OCI-LY1 (cell line): ENCODE results near the gene SLC6A19.

Experiments used
- H2AFZ ChIP-seq: fragments of 200-600 bp; sonication (generic), shearing (Covaris generic); 2 replicates; pipeline ENCODE4 v1.6.0; 2014; ENCODE audit warnings: antibody characterized with exemption, mild to moderate bottlenecking, low read length
- H3F3A ChIP-seq: fragments of 200-600 bp; sonication (generic), shearing (Covaris generic); 2 replicates; pipeline ENCODE4 v1.6.0; 2014; ENCODE audit warnings: mild to moderate bottlenecking, antibody characterized with exemption, low read length, moderate library complexity; ENCODE audit not compliant: insufficient read depth
- H3K27ac ChIP-seq: fragments of 200-600 bp; sonication (generic); 2 replicates; pipeline ENCODE4 v1.5.1; 2014; ENCODE audit warnings: low read length, mixed run types, mild to moderate bottlenecking, low read depth; ENCODE audit not compliant: poor library complexity, severe bottlenecking
- H3K27me3 ChIP-seq: fragments of 200-600 bp; sonication (generic); 2 replicates; pipeline ENCODE4 v1.6.0; 2014; ENCODE audit warnings: antibody characterized with exemption, mild to moderate bottlenecking, low read length, moderate library complexity; ENCODE audit not compliant: insufficient read depth
- H3K36me3 ChIP-seq: fragments of 200-600 bp; sonication (generic); 2 replicates; pipeline ENCODE4 v1.6.1; 2014; ENCODE audit warnings: mild to moderate bottlenecking, antibody characterized with exemption, low read length, moderate library complexity, mixed read lengths; ENCODE audit not compliant: insufficient read depth
- H3K4me1 ChIP-seq: fragments of 200-600 bp; sonication (generic); 2 replicates; pipeline ENCODE4 v1.5.1; 2014; ENCODE audit warnings: mild to moderate bottlenecking, low read length, moderate library complexity; ENCODE audit not compliant: insufficient read depth, severe bottlenecking
- H3K4me2 ChIP-seq: fragments of 200-600 bp; sonication (generic), shearing (Covaris generic); 2 replicates; pipeline ENCODE4 v1.6.1; 2014; ENCODE audit warnings: low read length
- H3K4me3 ChIP-seq: fragments of 200-600 bp; sonication (generic); 2 replicates; pipeline ENCODE4 v1.5.1; 2014; ENCODE audit warnings: low read length, low read depth, mild to moderate bottlenecking, mixed read lengths; ENCODE audit not compliant: poor library complexity, severe bottlenecking
- H3K79me2 ChIP-seq: fragments of 200-600 bp; shearing (Covaris generic); 2 replicates; pipeline ENCODE4 v1.6.1; 2016; ENCODE audit warnings: mixed run types, low read length, mixed read lengths; ENCODE audit not compliant: insufficient read depth
- H3K9ac ChIP-seq: fragments of 200-600 bp; sonication (generic), shearing (Covaris generic); 2 replicates; pipeline ENCODE4 v1.6.1; 2014; ENCODE audit warnings: mild to moderate bottlenecking, low read length, mixed read lengths
- H3K9me2 ChIP-seq: fragments of 200-600 bp; sonication (generic), shearing (Covaris generic); 2 replicates; pipeline ENCODE4 v1.6.1; 2014; ENCODE audit warnings: low read depth, mild to moderate bottlenecking, low read length, mixed read lengths
- H3K9me3 ChIP-seq: fragments of 200-600 bp; shearing (Covaris generic); 2 replicates; pipeline ENCODE4 v1.6.1; 2014; ENCODE audit warnings: low read length, mixed read lengths
- H4K20me1 ChIP-seq: fragments of 200-600 bp; sonication (generic), shearing (Covaris generic); 2 replicates; pipeline ENCODE4 v1.6.0; 2016; ENCODE audit warnings: mild to moderate bottlenecking, low read length; ENCODE audit not compliant: insufficient read depth
- CTCF ChIP-seq: fragments of 200-600 bp; sonication (generic), shearing (Covaris generic); IDR thresholded peaks from 2 replicates; pipeline ENCODE4 v1.5.1; 2017; ENCODE audit warnings: mild to moderate bottlenecking, antibody characterized with exemption, low read length, moderate library complexity, mixed read lengths
- EZH2 ChIP-seq: fragments of 200-600 bp; sonication (generic), shearing (Covaris generic); IDR thresholded peaks from 2 replicates; pipeline ENCODE4 v1.8.0; 2017; ENCODE audit warnings: borderline replicate concordance, mixed run types, mild to moderate bottlenecking, antibody characterized with exemption, low read length, moderate library complexity, mixed read lengths

SLC6A19 gene

GRCh38 chr5:1153428-1153827 lies 48.0 kb upstream of the SLC6A19 start:
- H3K27ac ChIP-seq, result no peak overlapping the region
- H3K36me3 ChIP-seq, result no peaks in the 10 kb centered on the region
- no peaks in the 10 kb centered on the region for H3K9me2 ChIP-seq
- no peak overlapping the region for H3K9ac ChIP-seq
- no peak overlapping the region for H3K4me3 ChIP-seq
- no peak overlapping the region for H2AFZ ChIP-seq
- H3K9me3 ChIP-seq, result no peaks in the 10 kb centered on the region
- no peak overlapping the region for H3K4me2 ChIP-seq
- no peaks in the 10 kb centered on the region; the same call in 1 of the 2 replicates for H3K27me3 ChIP-seq
- no peaks in the 10 kb centered on the region for H4K20me1 ChIP-seq
- TF ChIP-seq EZH2, result no peak
- no peak for TF ChIP-seq CTCF
- no peaks in the 10 kb centered on the region for H3K79me2 ChIP-seq
- H3F3A ChIP-seq, result no peaks in the 10 kb centered on the region
- H3K4me1 ChIP-seq, result no peaks in the 10 kb centered on the region

- no peaks in the 10 kb centered on the region for H3F3A ChIP-seq
- H3K9me3 ChIP-seq, result no peaks in the 10 kb centered on the region
- H3K27ac ChIP-seq, result no peak overlapping the region
- H3K79me2 ChIP-seq, result no peaks in the 10 kb centered on the region
- TF ChIP-seq EZH2 (no peak), CTCF (no peak)
- H2AFZ ChIP-seq, result no peak overlapping the region
- H3K4me3 ChIP-seq, result no peak overlapping the region
- H3K4me2 ChIP-seq, result no peak overlapping the region
- H3K36me3 ChIP-seq, result no peaks in the 10 kb centered on the region
- no peak overlapping the region for H3K9ac ChIP-seq
- H4K20me1 ChIP-seq, result no peaks in the 10 kb centered on the region
- no peaks in the 10 kb centered on the region for H3K4me1 ChIP-seq
- no peaks in the 10 kb centered on the region for H3K27me3 ChIP-seq
- H3K9me2 ChIP-seq, result no peaks in the 10 kb centered on the region
These were observed 46.0 kb upstream of the SLC6A19 start for GRCh38 chr5:1155191-1156032.

GRCh38 chr5:1156033-1156753 lies 45.2 kb upstream of the SLC6A19 start:
- no peak overlapping the region for H3K27ac ChIP-seq
- TF ChIP-seq EZH2 (no peak), CTCF (no peak)
- H3K36me3 ChIP-seq, result no peaks in the 10 kb centered on the region
- H3K27me3 ChIP-seq, result no peaks in the 10 kb centered on the region
- H3K4me1 ChIP-seq, result no peaks in the 10 kb centered on the region
- no peak overlapping the region for H3K4me3 ChIP-seq
- H3K9ac ChIP-seq, result no peak overlapping the region
- H3K4me2 ChIP-seq, result no peak overlapping the region
- no peaks in the 10 kb centered on the region for H3K9me3 ChIP-seq
- no peak overlapping the region for H2AFZ ChIP-seq
- no peaks in the 10 kb centered on the region for H3K9me2 ChIP-seq
- no peaks in the 10 kb centered on the region for H3K79me2 ChIP-seq
- H4K20me1 ChIP-seq, result no peaks in the 10 kb centered on the region
- H3F3A ChIP-seq, result no peaks in the 10 kb centered on the region
